GM12874 (cell line): ENCODE measurements around the gene MAD1L1.

Experiments used
- TF ChIP-seq, protein P1 (sequence below): IDR thresholded peaks from 2 replicates; pipeline ENCODE4 v1.5.1; 2011; ENCODE audit warnings: low read depth, mild to moderate bottlenecking, control low read depth, low read length, moderate library complexity; ENCODE audit not compliant: insufficient read depth

Gene MAD1L1

DNA sequence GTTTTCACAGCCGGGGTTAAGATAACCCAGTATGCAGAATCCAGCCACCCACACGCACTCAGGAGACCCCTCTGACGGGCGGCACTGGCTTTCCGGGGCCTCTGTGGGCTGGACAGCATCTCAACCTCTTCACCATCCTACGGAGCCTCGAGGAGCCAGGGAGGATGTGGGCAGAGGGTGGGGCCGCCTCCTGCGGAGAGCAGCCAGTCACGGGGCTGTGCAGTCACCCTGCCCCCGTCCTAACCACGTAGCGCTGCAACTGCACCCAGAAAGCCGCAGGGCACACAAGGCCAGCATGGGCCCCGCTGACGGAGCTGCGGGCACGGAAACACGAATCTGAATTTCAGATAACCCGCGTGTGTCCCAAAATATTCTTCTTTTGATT lies 292.4 kb downstream of the MAD1L1 start:
- TF ChIP-seq, protein P1, sequence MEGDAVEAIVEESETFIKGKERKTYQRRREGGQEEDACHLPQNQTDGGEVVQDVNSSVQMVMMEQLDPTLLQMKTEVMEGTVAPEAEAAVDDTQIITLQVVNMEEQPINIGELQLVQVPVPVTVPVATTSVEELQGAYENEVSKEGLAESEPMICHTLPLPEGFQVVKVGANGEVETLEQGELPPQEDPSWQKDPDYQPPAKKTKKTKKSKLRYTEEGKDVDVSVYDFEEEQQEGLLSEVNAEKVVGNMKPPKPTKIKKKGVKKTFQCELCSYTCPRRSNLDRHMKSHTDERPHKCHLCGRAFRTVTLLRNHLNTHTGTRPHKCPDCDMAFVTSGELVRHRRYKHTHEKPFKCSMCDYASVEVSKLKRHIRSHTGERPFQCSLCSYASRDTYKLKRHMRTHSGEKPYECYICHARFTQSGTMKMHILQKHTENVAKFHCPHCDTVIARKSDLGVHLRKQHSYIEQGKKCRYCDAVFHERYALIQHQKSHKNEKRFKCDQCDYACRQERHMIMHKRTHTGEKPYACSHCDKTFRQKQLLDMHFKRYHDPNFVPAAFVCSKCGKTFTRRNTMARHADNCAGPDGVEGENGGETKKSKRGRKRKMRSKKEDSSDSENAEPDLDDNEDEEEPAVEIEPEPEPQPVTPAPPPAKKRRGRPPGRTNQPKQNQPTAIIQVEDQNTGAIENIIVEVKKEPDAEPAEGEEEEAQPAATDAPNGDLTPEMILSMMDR: no peak

DNA sequence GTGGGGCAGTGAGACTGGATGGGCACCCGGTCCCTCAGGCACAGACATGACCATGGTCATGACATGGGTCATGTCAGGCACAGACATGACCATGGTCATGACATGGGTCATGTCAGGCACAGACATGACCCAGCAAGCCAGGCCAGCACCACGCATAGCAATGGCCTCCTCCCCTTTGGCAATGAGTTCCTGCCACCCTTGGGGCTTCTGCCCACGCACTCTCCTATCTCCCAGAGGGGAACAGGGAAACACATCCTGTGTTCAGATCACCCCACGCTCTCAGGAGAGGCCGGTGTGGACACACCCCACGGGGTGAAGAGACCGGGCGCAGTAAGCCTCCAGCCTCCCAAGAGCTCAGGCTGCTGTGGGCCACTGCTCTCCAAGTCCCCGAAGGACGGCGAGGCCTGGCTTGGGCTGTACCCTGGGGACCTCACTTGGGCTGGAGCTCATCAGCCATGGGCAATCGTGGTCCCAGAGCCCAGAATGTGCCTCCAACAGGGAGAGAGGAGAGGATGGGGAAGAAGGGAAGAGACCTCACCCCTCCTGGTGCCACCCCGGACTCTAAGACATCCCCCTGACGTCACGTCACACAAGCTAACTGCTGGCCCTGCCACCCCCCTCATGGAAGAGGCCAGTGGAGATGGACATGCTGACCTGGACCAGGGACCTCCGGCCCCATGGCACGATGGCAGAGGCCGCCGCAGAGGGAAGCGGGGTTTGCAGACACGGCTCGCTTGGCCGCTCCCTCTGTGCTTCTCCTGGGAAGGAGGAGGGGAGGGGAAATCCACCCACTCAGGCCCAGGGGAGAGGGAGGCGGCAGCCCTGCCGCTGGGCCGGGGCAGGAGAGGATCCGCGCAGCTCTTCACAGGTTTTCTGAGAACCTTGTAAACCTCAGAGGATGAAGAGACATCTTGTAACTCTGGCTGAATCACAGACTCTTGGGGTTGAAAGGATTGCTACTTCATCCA lies 293.0 kb downstream of the MAD1L1 start:
- TF ChIP-seq, protein P1: no peak

- TF ChIP-seq, protein P1: no peak
Observed at GRCh38 chr7:1938788-1939433, 293.8 kb downstream of the MAD1L1 start.

GRCh38 chr7:1937252-1937605 lies 295.5 kb downstream of the MAD1L1 start:
- TF ChIP-seq, protein P1: no peak

DNA sequence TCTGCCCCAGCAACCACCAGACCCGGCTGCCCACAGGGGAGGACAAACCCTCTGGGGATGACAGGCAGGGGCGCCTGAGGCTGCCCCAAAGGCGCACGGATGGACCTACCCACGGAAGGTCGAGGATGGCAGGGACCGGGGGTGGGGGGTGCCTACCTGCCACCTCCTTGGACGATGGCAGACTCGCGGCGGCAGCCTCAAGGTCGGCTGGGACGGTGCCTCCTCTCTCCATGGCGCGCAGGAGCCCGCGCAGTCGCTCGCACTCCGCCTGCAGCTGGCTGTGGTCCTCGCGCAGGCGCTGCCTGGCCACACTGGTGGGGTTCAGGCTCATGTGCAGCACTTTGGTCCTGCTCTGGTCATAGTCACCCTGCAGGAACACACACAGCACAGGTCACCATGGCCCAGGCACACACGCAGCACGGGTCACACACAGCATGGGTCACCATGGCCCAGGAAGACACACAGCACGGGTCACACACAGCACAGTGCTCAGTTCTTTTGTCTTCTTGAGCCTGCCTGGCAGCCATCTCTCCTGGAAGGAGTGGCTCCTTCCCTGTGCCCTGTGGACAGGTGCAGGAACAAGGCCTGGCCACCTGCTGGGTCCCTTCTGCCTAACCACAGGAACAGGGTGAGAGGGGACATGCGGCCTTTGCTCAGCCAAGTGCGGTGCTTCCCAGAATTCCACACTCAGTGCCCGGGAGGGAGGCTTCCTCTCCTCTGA lies 296.1 kb downstream of the MAD1L1 start:
- TF ChIP-seq, protein P1: no peak

GRCh38 chr7:1936006-1936310 lies 296.8 kb downstream of the MAD1L1 start:
- TF ChIP-seq, protein P1: no peak
